ENCODE results near the gene VPS37B.

DNA sequence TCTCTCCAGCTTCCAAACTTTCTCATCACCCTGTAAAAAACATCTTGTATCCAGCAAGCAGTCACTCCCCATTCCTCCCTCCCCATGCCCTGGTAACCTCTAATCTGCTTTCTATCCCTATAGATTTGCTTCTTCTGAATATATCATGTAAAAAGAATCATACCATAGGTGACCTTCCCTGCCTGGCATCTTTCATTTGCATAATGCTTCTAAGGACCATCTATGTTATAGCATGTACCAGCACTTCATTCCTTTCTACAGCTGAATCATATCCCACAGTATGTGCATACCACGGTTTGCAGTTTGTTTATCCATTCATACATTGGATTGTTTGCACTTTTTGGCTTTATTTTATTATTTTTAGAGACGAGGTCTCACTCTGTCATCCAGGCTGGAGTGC lies 22.9 kb upstream of the VPS37B start:
- TF ChIP-seq FOXM1 (IDR thresholded peaks at IDR 0.05; ENCODE audit: low read depth, low read length) (no peak), CREB1 (IDR thresholded peaks at IDR 0.05; ENCODE audit: low read depth) (no peak)

Data from GM12878 (cell line).